Activated CD4-positive, alpha-beta memory T cell treated with anti-CD3 and anti-CD28 coated beads for 36 hours (primary cell): ENCODE results near the gene ATP2B2. TPM values are rescaled to one million over a fixed set of nuclear protein-coding genes. Genes with fewer than 3 reads are reported as not detected.

Source experiments
- CTCF ChIA-PET: fragments of 350-600 bp; sonication (Branson Sonifier 250); formaldehyde crosslinking; loops from one replicate; lab custom pipeline; 2021; ENCODE audit warnings: antibody characterized with exemption, inconsistent platforms; lab: Charles Lee
- POLR2A ChIA-PET: fragments of 350-600 bp; sonication (Branson Sonifier 250); formaldehyde crosslinking; loops from one replicate; lab custom pipeline; 2021; ENCODE audit warnings: antibody characterized with exemption; lab: Charles Lee
- DNase-seq: peaks from one replicate; pipeline ENCODE4 v3.0.0-alpha.2; 2020
- H3K27ac Mint-ChIP-seq: one replicate; pipeline ENCODE4 v1.8.0; 2021; ENCODE audit warnings: mixed read lengths
- H3K27me3 Mint-ChIP-seq: one replicate; pipeline ENCODE4 v1.8.0; 2021; ENCODE audit warnings: mixed read lengths
- H3K36me3 Mint-ChIP-seq: one replicate; pipeline ENCODE4 v1.8.0; 2021; ENCODE audit warnings: mixed read lengths
- H3K4me1 Mint-ChIP-seq: one replicate; pipeline ENCODE4 v1.8.0; 2021; ENCODE audit warnings: low read depth, mixed read lengths
- H3K4me3 Mint-ChIP-seq: one replicate; pipeline ENCODE4 v1.8.0; 2021; ENCODE audit warnings: mild to moderate bottlenecking, mixed read lengths
- H3K9me3 Mint-ChIP-seq: one replicate; pipeline ENCODE4 v1.8.0; 2021; ENCODE audit warnings: mixed read lengths
- intact Hi-C: fragments of 100-400 bp; cut with micrococcal nuclease; formaldehyde crosslinking; loops from one replicate; pipeline ENCODE4 v1.15.1; 2023
- total RNA-seq, 2 experiments: library from RNA; stranded (reverse); gene quantifications; one replicate each; pipeline ENCODE4 v1.2.3, GENCODE V29; 2021

ATP2B2 gene
- total RNA-seq, 2 experiments from 2014 or later = 0.05 TPM; not detected in 1

GRCh38 chr3:10516544-10517452 lies 11.4 kb upstream of the ATP2B2 start:
- Mint-ChIP-seq H3K9me3 (no peaks in the 10 kb centered on the region), H3K4me3 (no peak overlapping the region), H3K4me1 (no peaks in the 10 kb centered on the region), H3K27me3 (peaks cover 7% of the 10 kb centered on the region), H3K27ac (no peak overlapping the region), H3K36me3 (no peaks in the 10 kb centered on the region)
- intact Hi-C loops = no loop called here
- CTCF ChIA-PET = no interaction called here
- POLR2A ChIA-PET = no interaction called here
- peak; percentile 6 for DNase-seq

- Mint-ChIP-seq H3K4me1 (no peaks in the 10 kb centered on the region), H3K36me3 (no peaks in the 10 kb centered on the region), H3K27me3 (peaks cover 1% of the 10 kb centered on the region), H3K9me3 (no peaks in the 10 kb centered on the region), H3K27ac (no peak overlapping the region), H3K4me3 (no peak overlapping the region)
- DNase-seq = no peak
- intact Hi-C loops = no loop called here
- POLR2A ChIA-PET = no interaction called here
- CTCF ChIA-PET = interaction anchor here (1.2 kb wide), 1 partner anchor 224 kb away, joined by 3 read pairs; no protein-coding TSS in a partner anchor
Observed at GRCh38 chr3:10515884-10516495, 10.6 kb upstream of the ATP2B2 start.

- ChIA-PET POLR2A (no interaction called here), CTCF (interaction anchor here (0.6 to 1.2 kb wide), 2 partner anchors 61 to 224 kb away, joined by 3 read pairs; no protein-coding TSS in a partner anchor)
- no peaks in the 10 kb centered on the region for H3K36me3 Mint-ChIP-seq
- no peak overlapping the region for H3K4me3 Mint-ChIP-seq
- H3K4me1 Mint-ChIP-seq = no peaks in the 10 kb centered on the region
- H3K9me3 Mint-ChIP-seq = no peaks in the 10 kb centered on the region
- peaks cover 1% of the 10 kb centered on the region for H3K27me3 Mint-ChIP-seq
- no peak overlapping the region for H3K27ac Mint-ChIP-seq
- no peak for DNase-seq
- intact Hi-C loops = no loop called here
Observed at GRCh38 chr3:10515396-10515795, 10.0 kb upstream of the ATP2B2 start.

GRCh38 chr3:10514407-10515069 lies 9.2 kb upstream of the ATP2B2 start:
- intact Hi-C loops = no loop called here

GRCh38 chr3:10513306-10513705 lies 7.9 kb upstream of the ATP2B2 start:
- POLR2A ChIA-PET = no interaction called here
- H3K9me3 Mint-ChIP-seq = no peaks in the 10 kb centered on the region
- no peak for DNase-seq
- CTCF ChIA-PET = no interaction called here
- H3K36me3 Mint-ChIP-seq = no peaks in the 10 kb centered on the region
- H3K4me3 Mint-ChIP-seq = no peak overlapping the region
- no peak overlapping the region for H3K27ac Mint-ChIP-seq
- peaks cover 1% of the 10 kb centered on the region for H3K27me3 Mint-ChIP-seq
- intact Hi-C loops = no loop called here
- no peaks in the 10 kb centered on the region for H3K4me1 Mint-ChIP-seq

More at GRCh38 chr3:10514407-10515069, 9.2 kb upstream of the ATP2B2 start:
- CTCF ChIA-PET = no interaction called here
- Mint-ChIP-seq H3K27ac (no peak overlapping the region), H3K27me3 (peaks cover 1% of the 10 kb centered on the region), H3K9me3 (no peaks in the 10 kb centered on the region), H3K36me3 (no peaks in the 10 kb centered on the region), H3K4me1 (no peaks in the 10 kb centered on the region), H3K4me3 (no peak overlapping the region)
- DNase-seq = no peak
- POLR2A ChIA-PET = no interaction called here

- CTCF ChIA-PET = no interaction called here
- DNase-seq = no peak
- no peaks in the 10 kb centered on the region for H3K36me3 Mint-ChIP-seq
- H3K27ac Mint-ChIP-seq = no peak overlapping the region
- intact Hi-C loops = no loop called here
- H3K4me3 Mint-ChIP-seq = no peak overlapping the region
- H3K9me3 Mint-ChIP-seq = no peaks in the 10 kb centered on the region
- no peaks in the 10 kb centered on the region for H3K4me1 Mint-ChIP-seq
- H3K27me3 Mint-ChIP-seq = peaks cover 1% of the 10 kb centered on the region
- POLR2A ChIA-PET = no interaction called here
Observed at GRCh38 chr3:10512687-10513086, 7.3 kb upstream of the ATP2B2 start.

- ChIA-PET POLR2A (no interaction called here), CTCF (no interaction called here)
- Mint-ChIP-seq H3K27ac (no peak overlapping the region), H3K4me3 (no peak overlapping the region), H3K4me1 (no peaks in the 10 kb centered on the region), H3K9me3 (no peaks in the 10 kb centered on the region), H3K36me3 (no peaks in the 10 kb centered on the region), H3K27me3 (no peaks in the 10 kb centered on the region)
- DNase-seq = no peak
- intact Hi-C loops = no loop called here
Observed at GRCh38 chr3:10511809-10512494, 6.6 kb upstream of the ATP2B2 start.

GRCh38 chr3:10510743-10511432 lies 5.5 kb upstream of the ATP2B2 start:
- no peak overlapping the region for H3K4me3 Mint-ChIP-seq
- H3K27me3 Mint-ChIP-seq = peaks cover under 1% of the 10 kb centered on the region
- ChIA-PET POLR2A (no interaction called here), CTCF (interaction anchor here (0.6 kb wide), 1 partner anchor 22 kb away, joined by 3 read pairs; no protein-coding TSS in a partner anchor)
- H3K27ac Mint-ChIP-seq = no peak overlapping the region
- no peaks in the 10 kb centered on the region for H3K36me3 Mint-ChIP-seq
- intact Hi-C loops = no loop called here
- no peak for DNase-seq
- H3K4me1 Mint-ChIP-seq = no peaks in the 10 kb centered on the region
- H3K9me3 Mint-ChIP-seq = no peaks in the 10 kb centered on the region

GRCh38 chr3:10510086-10510742 lies 4.8 kb upstream of the ATP2B2 start:
- H3K27ac Mint-ChIP-seq = no peak overlapping the region
- no peak overlapping the region for H3K4me3 Mint-ChIP-seq
- peaks cover 3% of the 10 kb centered on the region for H3K27me3 Mint-ChIP-seq
- H3K9me3 Mint-ChIP-seq = no peaks in the 10 kb centered on the region
- intact Hi-C loops = no loop called here
- CTCF ChIA-PET = no interaction called here
- DNase-seq = no peak
- no peaks in the 10 kb centered on the region for H3K36me3 Mint-ChIP-seq
- POLR2A ChIA-PET = no interaction called here
- H3K4me1 Mint-ChIP-seq = no peaks in the 10 kb centered on the region

- H3K4me1 Mint-ChIP-seq = peaks cover 3% of the 10 kb centered on the region
- ChIA-PET POLR2A (no interaction called here), CTCF (no interaction called here)
- no peaks in the 10 kb centered on the region for H3K9me3 Mint-ChIP-seq
- H3K4me3 Mint-ChIP-seq = no peak overlapping the region
- H3K27ac Mint-ChIP-seq = no peak overlapping the region
- intact Hi-C loops = no loop called here
- no peaks in the 10 kb centered on the region for H3K36me3 Mint-ChIP-seq
- H3K27me3 Mint-ChIP-seq = peaks cover 9% of the 10 kb centered on the region
- no peak for DNase-seq
Observed at GRCh38 chr3:10509325-10509724, 3.9 kb upstream of the ATP2B2 start.

GRCh38 chr3:10508619-10509260 lies 3.4 kb upstream of the ATP2B2 start:
- Mint-ChIP-seq H3K9me3 (no peaks in the 10 kb centered on the region), H3K4me1 (peaks cover 3% of the 10 kb centered on the region), H3K4me3 (no peak overlapping the region), H3K27me3 (peaks cover 15% of the 10 kb centered on the region), H3K36me3 (no peaks in the 10 kb centered on the region), H3K27ac (no peak overlapping the region)
- ChIA-PET CTCF (no interaction called here), POLR2A (no interaction called here)
- DNase-seq = no peak
- intact Hi-C loops = no loop called here
